NCI-H82 treated with DMSO at 0.1 percent for 48 hours (cell line): ENCODE data around the gene KCNN3.

Experiments used
- DNase-seq: peaks from one replicate; lab custom pipeline; 2025; ENCODE audit not compliant: unreplicated experiment; lab: John Stamatoyannopoulos, UW

KCNN3 gene

DNA sequence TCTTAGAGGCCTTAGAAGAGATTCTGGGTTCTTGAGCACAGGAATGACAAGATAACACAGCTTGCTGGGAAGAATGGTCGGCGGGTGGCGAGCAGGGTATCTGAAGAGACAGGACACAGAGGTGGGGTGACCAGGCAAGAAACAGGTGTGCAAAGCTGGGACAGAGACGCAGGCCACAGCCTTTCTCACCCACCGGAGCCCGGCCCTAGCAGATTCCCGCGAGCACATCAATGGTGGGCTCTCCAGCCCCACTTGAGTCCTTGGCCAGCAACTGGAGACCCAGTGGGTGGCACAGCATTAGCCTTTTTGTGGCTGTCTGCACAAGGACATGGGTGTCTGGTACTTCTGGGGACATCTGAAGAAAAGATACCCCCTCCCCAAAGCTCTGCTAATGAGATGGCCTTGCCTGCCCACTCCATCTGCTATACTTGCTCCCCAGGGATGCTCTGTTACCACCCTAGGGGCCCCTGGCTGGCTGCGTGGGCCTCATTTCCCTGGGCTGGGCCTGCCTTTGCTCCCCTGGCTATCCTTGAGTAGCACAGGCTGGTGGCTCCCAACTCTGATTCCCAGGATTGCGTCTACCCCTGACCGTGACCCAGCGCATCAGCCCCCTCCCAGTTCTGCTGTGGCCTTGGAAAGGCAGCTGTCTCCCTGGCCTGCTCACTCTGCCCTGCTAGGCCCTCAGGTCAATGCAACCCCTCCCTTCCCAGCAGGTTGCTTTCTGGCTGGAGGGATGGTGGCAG is 134.8 kb downstream of the KCNN3 start:
- no peak for DNase-seq

DNA sequence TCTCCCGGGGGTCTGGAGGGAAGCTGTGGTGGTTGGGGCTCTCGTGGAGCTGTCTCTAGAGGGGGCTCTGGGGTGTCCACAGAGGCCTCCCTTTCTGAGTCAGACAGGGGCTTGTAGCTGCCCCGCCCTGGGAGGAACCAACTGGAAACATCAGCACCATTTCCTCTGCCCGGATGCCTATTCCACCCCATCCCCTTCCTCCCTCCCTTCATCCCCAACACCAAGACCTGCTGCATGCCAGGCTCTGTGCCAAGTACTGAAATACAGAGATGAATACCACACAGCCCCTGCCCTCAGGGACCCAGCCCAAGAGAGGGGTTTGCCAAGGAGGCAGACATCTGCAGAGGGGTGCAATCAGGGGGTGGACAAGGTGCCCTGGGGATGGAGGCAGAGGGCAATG is 136.5 kb downstream of the KCNN3 start:
- DNase-seq, result no peak

DNA sequence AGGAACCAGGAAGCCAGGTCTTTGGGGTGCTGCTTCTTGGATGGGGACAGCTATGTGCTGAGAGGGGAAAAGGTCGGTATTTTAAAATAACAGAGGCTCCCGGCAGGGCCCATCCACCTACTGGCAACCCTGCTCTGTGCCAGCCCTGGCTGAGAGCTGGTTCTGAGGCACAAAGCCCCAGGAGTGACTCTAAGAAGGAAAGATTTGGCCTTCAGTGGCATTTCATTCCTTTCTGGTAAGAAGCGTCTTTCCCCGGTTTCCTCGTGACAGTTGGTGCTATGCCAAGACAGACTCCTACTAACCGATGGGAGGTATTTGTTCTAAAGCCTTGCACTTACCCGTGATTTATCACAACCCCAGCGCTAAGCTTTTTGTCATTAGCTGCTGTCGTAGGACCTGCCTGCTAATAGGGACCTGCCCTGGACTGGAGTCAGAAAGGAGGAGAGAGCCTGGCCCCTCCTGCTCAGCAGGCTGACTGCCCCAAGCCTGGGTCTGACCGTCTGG is 139.0 kb downstream of the KCNN3 start:
- DNase-seq, result peak; percentile 10

DNA sequence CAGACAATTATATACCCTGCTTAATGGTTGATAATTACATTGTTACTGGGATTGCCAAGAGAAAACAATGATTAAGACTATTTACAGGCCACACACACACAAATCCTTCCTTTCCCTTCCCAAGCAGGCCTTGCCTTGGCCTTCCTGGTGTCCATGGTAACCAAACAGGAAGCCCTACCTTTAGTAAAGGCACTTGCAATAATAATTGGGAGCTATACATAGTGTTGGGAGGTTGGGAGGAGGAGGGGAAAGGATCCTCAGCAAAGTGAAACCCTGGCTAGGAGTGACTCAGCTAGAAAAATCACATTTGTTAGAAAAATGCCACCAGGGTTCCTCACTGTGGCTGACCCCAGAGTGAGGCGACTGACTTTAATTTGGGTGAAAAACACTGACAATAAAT is 139.8 kb downstream of the KCNN3 start:
- no peak for DNase-seq

DNA sequence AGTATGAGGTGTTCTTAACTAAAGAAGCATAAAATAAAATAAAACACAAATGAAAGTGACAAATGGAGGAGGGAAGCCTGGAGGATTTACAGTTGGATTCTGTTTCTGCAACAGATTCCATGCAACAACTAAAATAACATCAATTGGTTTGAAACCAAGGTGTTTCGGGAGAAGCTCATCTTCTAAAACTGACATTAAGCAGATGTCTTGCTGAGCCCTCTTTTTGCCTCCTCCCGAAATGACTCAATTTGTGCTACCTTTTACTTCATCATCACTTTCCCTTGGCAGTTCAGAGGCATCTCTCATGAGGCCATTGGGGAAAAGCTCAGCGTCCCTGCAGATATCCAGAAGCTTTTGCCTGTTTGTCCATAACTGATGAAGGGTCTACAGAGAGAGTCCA is 140.5 kb downstream of the KCNN3 start:
- DNase-seq, result no peak

DNA sequence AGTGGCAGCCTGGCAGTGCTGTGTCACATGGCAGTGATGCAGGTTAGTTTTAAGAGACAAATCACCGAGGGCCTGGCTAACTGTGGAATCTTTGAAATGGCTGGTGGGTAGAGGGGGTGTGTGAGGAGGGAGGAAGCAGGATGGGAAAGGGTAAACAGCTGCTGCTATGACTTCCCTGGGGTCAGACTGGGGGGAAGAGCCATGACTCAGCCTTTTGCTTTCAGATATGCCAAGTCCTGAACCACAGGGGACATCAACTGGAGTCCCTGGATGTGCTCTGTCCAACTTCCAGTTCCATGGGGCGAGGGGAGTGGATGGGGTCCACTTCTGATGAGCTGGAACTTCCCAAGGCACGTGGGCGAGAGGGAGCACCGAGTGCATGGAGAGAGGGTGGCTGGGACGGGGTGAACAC is 141.0 kb downstream of the KCNN3 start:
- DNase-seq, result no peak

DNA sequence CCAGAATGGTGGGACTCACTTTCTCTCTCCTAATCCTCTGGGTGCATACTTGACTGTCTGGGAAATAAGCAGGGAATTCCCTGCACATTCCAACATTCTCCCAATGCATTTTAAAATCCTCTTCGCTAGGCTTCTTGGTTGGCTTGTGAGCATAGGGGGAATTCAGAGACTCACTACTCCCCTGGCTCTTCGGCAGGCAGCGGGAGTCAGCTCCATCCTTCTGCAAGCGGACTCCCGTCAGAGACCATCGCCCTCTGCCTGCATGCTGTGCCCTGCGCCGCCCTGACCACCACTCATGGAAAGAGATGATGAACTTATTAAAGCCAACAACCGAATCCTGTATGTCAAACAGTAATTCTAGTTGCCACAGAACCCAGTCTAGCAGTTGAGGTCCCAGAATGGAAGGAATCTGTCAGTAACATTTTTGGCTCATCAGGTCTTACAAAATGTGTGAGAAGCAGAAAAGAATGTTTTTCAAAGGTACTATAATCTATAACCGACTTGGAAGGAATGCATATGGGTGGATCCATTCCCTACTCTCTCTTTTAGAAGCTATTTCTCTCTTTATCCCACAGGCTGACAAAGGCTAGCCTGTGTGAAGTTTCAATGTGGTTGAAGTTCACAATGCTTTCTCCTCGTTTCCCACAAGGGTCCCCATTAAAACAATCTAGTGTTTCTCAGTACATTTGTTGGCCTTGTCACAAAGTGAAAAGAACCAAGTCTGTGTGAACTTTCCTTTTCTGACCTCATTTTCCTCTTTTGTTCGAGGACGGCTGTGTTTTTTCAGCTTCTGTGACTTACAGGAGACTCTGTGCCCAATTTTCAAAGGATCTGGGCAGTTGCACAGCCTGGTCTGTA is 143.0 kb downstream of the KCNN3 start:
- DNase-seq, result no peak

DNA sequence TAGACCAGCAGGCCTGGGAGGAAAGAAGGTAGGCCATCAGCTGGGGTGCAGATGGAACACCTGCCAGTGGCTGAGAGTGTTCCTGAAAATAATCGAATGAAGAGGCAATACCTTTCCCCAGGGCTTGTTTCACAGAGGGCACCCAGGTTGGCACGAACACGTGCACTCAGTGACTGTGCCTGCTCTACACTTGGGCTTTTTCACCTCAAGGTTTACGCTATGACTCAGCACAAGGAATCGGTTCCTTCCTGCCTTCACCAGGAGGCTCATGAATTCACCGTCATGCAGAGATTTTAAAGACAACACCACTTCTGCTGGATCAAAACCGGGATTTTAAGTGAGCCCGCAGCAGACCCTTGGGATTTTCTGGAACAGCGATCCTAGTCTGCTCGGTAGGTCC is 143.6 kb downstream of the KCNN3 start:
- no peak for DNase-seq

DNA sequence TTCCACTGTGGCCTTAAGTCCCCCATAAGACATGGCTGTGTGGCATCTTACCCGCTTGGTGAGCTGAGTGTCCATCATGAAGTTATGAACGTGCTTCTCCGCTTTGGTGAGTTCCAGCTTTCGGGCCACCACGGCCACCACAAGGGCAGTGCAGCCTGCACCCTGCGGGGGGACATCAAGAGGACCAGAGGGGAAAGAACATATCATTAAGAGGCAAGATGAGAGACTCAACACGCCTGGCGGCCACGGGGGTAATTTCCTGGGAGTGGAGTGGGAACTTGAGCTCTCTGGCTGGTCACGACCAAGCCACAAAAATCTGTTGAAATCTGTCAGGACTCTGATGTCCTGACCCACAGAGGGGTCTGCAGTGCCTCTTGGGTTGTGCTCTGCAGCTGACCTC is 144.2 kb downstream of the KCNN3 start:
- no peak for DNase-seq

DNA sequence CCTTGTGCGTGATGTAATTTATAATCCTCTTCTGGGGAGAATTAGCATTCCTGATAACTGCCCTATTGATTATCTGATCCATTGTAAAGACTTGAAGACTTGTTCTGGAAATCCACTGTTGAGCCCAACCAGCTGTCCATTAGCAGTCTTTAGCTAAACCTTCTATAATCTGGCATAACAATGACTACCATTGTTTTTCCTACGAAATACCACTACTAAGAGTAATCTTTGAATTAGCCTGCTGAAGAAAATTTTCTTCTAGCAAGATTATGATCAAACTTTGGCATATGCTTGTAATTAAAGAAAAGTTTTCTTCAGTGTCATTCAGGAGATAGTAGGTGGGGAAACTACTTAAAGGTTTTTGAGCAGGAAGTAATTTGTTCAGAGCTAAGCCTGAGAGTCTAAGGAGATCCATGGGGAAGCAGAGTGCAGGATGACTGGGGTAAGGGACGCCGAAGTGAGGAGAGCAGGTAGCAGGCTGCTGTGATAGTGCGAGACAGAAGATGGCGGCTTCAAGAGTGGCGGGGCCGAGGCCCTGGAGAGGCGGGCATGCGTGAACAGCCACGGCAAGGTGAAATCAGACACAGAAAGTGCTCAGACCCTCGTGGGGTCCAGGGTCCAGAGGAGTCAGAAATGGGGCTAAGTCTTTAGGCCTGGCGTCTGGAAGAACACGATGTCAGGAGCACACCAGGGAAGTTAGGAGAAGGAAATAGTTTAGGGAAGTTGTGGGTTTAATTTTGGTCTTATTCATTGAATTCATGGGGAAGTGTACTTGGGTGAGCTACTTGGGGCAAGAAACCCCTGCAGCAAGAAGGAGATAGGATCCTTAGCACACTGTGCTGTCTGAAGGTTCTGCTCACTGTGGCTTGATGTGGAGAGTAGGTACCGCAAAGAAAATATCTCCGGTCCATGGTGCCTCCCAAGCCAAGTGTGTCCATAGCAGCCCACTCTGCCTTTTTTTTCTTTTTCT is 149.5 kb downstream of the KCNN3 start:
- no peak for DNase-seq

DNA sequence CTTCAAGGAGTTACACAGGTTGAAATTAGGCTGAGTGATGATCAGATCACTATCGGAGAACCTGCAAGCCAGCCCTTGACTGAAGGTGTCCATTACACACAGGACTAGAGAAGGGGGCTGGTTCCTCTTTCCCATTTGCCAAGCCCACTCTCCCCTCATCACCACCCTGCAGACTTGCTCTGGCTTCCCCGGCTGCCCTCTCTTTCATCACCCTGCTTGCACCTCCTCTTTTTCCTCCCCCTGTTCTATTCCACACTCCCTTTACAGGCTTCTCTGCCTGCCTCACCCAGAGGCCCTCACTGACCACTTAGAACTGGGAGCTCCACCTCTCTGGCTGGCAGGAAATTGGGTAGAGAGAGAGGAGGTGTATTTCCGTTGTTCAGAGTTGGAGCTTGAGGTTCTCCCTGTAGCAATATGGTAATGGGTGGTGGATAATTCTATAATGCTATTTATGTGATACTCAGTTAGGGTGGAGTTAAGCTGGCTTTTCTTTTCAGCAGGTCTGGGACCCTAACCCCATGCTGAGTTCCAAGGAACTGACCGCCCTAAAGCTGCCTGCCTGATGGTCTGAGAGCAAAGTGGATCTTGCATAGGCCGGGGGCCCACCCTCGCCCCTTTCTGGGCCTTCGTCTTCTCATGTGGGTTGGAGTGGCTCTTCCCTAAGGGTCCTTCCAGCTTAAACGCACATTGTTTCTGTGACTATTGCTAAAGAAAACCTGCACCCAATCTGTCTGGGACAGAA is 150.3 kb downstream of the KCNN3 start:
- DNase-seq, result peak; percentile 60

DNA sequence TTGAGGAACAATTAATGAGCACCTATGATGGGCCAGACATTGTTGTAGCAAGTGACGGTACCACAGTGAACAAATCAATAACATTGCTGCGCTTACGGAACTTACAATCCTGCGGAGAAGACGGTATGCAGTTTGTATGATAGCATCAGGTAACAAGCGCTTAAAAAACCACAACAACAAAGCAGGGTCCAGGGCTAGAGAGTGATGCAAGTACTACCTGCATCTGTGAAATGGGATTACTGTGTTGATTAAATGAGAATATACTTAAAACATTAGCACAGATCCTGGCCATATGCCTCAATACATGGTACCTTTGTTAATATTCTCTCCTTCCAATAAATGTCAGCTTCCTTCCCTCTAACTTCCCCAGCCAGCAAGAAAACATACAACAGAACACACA is 151.5 kb downstream of the KCNN3 start:
- no peak for DNase-seq

DNA sequence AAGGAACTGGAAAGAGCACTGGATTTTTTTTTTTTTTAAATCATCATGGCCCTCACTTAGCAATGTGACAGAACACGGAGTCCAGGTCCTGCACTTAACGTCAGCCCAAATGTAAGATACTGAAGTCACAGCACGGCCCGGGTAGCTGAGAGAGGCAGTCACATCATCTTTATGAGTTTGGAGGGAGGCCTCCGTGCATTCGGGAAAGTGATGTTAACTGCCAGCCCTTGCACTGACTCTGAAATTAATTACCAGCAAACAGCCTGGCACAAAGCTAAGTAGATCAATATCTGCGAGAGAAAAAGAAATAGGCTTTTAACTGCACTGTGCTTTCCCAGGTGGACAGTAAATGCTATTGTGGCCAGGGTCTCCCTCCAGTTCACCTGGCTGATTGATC is 152.6 kb downstream of the KCNN3 start:
- no peak for DNase-seq

DNA sequence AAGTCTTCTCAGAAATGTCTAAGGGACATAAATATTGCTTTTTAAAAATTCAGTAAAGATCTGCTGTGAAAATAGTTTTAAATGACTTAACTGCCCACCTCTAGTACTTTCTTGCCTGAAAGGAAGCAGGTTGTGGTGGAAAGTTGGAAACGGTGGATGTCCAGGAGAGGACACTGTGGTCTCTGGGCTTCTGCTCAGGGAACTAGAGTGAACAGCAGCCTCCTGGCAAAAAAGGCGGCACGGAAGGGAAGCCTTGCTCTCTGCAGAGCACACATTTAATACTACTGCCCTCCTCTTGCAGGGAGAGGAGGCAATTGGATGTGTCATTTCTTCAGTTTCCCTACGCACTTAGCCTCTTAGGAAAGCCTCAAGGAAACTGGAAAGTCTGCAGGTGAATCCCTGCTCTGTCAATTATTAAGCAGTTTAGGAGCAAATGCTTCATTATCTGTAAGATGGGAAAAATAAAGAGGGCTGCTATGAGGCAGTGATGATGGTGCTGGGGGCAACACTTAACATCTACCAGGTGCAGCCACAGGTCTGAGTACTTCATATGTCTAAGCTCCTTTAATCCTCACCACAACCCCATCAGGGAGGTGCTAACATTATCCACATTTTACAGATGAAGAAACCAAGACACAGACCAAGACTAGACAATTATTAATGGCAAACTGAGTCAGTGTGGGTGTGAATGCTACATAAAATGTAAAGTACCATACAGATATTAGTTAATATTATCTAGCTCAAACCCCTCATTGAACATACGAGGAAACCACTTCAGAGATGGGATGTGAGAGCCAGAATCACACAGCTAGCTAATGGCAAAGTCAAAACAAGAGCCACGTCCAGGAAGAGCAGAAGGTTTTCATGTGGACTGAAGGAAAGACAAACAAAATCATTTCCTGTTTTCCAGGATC is 153.2 kb downstream of the KCNN3 start:
- DNase-seq, result peak; percentile 14

DNA sequence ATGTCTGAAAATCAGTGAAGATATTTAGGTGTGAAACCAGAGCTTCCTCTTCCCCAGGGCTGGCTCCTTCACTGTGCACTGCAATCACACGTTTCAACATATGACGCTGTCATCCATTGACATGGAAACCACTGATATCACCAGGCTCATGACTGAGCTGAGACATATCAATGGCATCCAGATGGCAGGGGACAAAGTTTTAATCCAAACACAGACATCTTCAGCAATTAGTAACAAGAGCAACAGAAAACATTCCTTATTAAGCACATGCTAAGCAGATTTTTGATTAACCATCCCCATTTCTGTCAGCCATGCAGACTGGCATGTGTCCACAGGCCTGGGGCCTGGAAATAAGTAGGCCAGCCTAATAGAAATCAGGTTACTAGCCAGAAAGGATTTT is 154.1 kb downstream of the KCNN3 start:
- peak; percentile 40 for DNase-seq

DNA sequence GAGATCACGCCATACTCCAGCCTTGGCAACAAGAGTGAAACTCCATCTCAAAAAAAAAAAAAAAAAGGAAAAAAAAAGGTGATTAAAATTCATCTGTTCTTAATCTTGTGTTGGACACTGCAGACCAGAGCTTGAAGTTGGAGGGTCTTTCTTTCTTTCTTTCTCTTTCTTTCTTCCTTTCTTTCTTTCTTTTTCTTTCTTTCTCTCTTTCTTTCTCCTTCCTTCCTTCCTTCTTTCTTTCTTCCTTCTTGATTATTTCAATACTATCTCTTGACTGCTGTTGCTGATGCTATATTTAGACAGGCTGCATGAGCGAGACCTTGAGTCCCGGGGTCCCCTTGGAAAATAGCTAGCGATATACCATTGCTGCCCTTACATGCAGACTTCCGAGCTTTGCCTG is 154.7 kb downstream of the KCNN3 start:
- no peak for DNase-seq

DNA sequence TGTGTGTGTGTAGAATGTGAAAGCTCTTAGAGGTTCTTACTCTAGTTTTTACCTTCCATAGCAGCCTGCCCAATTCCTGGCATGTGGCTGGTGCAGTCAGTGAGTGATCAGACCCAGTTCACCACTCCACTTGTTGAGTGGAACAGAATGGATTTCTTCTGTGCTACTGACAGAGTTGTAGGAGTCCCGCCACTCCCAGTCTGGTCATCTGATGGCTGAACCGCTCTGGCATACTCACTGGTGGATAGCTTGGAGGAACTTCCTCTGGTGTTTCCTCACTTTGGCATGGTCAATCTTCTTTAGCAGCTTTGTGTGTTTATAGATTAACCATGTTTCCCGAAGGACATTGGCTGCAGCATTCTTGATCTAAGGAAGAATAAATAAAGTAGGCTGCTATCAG is 155.4 kb downstream of the KCNN3 start:
- DNase-seq, result no peak

DNA sequence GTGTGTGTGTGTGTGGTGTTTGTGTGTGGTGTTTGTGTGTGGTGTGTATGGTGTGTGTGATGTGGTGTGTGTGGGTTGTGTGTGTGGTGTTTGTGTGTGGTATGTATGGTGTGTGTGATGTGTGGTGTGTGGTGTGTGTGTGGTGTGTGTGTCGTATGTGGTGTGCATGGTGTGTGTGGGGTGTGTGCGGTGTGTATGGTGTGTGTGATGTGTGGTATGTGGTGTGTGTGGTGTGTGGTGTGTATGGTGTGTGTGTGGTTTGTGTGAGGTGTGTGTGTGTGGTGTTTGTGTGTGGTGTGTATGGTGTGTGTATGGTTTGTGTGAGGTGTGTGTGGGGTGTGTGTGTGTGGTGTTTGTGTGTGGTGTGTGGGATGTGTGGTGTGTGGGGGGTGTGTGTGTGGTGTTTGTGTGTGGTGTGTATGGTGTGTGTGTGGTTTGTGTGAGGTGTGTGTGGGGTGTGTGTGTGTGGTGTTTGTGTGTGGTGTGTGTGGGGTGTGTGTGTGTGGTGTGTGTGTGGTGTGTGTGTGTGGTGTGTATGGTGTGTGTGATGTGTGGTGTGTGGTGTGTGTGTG is 155.9 kb downstream of the KCNN3 start:
- DNase-seq, result no peak

DNA sequence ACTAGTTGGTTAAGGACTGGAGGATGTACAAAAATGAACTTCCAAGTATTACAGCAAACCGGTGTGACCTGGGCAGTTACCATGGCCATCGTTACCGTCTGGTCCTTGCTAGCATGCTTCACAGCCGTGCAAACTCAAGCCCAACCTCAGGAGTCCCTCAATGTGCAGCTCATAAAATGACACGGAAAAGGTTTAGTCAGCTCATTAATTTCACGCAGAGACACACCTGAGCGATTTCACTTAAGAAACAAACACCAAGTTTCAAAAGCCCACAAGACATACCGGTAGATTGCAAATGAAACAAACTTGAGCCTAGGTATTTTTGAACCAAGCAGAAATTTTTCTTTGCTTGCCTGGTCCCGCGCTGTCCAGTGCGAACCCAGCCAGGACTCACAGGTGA is 157.1 kb downstream of the KCNN3 start:
- no peak for DNase-seq
